Nephron (organoid): ENCODE data around the gene XPNPEP1.

Source experiments
- H3K27ac Mint-ChIP-seq, 3 experiments: 2 replicates each; pipeline ENCODE4 v1.8.0; 2020; ENCODE audit warnings: mixed read lengths in 3 of 3, mild to moderate bottlenecking in 2 of 3, moderate library complexity in 1 of 3
- H3K27me3 Mint-ChIP-seq: 2 replicates; pipeline ENCODE4 v1.8.0; 2021; ENCODE audit warnings: low read depth, mild to moderate bottlenecking, moderate library complexity, mixed read lengths
- H3K36me3 Mint-ChIP-seq: 2 replicates; pipeline ENCODE4 v1.8.0; 2020; ENCODE audit warnings: low read depth, mixed read lengths
- H3K4me1 Mint-ChIP-seq: 2 replicates; pipeline ENCODE4 v1.8.0; 2020; ENCODE audit warnings: mixed read lengths
- H3K4me3 Mint-ChIP-seq, 3 experiments: 2 replicates each; pipeline ENCODE4 v1.8.0; 2020; ENCODE audit warnings: mild to moderate bottlenecking in 3 of 3, mixed read lengths in 3 of 3, moderate library complexity in 2 of 3
- H3K9me3 Mint-ChIP-seq: 2 replicates; pipeline ENCODE4 v1.8.0; 2020; ENCODE audit warnings: mixed read lengths
- CTCF ChIP-seq, 3 experiments: fragments of 200-600 bp; sonication (generic); IDR thresholded peaks; one replicate each; pipeline ENCODE4 v1.5.0; 2021; ENCODE audit warnings: antibody characterized with exemption in 3 of 3; ENCODE audit not compliant: unreplicated experiment in 3 of 3

XPNPEP1 gene

GRCh38 chr10:109967739-109968088 is 44.4 kb upstream of the XPNPEP1 start:
- Mint-ChIP-seq H3K27ac (peak overlapping the region; percentile 96 to 98 (median 97)), H3K36me3 (no peaks in the 10 kb centered on the region), H3K4me3 (peak overlapping the region in 2 of 3 experiments; percentile 13 to 50), H3K4me1 (peaks cover 68% of the 10 kb centered on the region), H3K27me3 (no peaks in the 10 kb centered on the region), H3K9me3 (no peaks in the 10 kb centered on the region)
- no peak for TF ChIP-seq CTCF (IDR thresholded peaks at IDR 0.05; ENCODE audit: unreplicated experiment in 3 of 3)

- Mint-ChIP-seq H3K4me1 (peaks cover 68% of the 10 kb centered on the region), H3K27me3 (no peaks in the 10 kb centered on the region), H3K27ac (peak overlapping the region; percentile 96 to 98 (median 97)), H3K36me3 (no peaks in the 10 kb centered on the region), H3K9me3 (no peaks in the 10 kb centered on the region), H3K4me3 (peak overlapping the region; percentile 13 to 53 (median 50))
- TF ChIP-seq CTCF (IDR thresholded peaks at IDR 0.05; ENCODE audit: unreplicated experiment in 3 of 3): no peak
Measured at GRCh38 chr10:109966961-109967738, 43.8 kb upstream of the XPNPEP1 start.

- Mint-ChIP-seq H3K27ac (peak overlapping the region; percentile 21 to 78 (median 57)), H3K4me3 (no peak overlapping the region), H3K27me3 (no peaks in the 10 kb centered on the region), H3K9me3 (no peaks in the 10 kb centered on the region), H3K4me1 (peaks cover 75% of the 10 kb centered on the region), H3K36me3 (no peaks in the 10 kb centered on the region)
- TF ChIP-seq CTCF (IDR thresholded peaks at IDR 0.05; ENCODE audit: unreplicated experiment in 3 of 3): no peak
Measured at GRCh38 chr10:109964318-109964717, 41.0 kb upstream of the XPNPEP1 start.

GRCh38 chr10:109963439-109963838 is 40.1 kb upstream of the XPNPEP1 start:
- no peak for TF ChIP-seq CTCF (IDR thresholded peaks at IDR 0.05; ENCODE audit: unreplicated experiment in 3 of 3)
- H3K4me1 Mint-ChIP-seq: peaks cover 76% of the 10 kb centered on the region
- H3K9me3 Mint-ChIP-seq: no peaks in the 10 kb centered on the region
- no peaks in the 10 kb centered on the region for H3K27me3 Mint-ChIP-seq
- peak overlapping the region; percentile 57 to 90 (median 70) for H3K27ac Mint-ChIP-seq
- no peaks in the 10 kb centered on the region for H3K36me3 Mint-ChIP-seq
- no peak overlapping the region for H3K4me3 Mint-ChIP-seq

GRCh38 chr10:109962247-109962646 is 38.9 kb upstream of the XPNPEP1 start:
- peak overlapping the region in 1 of 3 experiments; percentile 40 for H3K4me3 Mint-ChIP-seq
- H3K36me3 Mint-ChIP-seq: no peaks in the 10 kb centered on the region
- H3K9me3 Mint-ChIP-seq: no peaks in the 10 kb centered on the region
- H3K27ac Mint-ChIP-seq: peak overlapping the region; percentile 83 to 98 (median 89)
- no peak for TF ChIP-seq CTCF (IDR thresholded peaks at IDR 0.05; ENCODE audit: unreplicated experiment in 3 of 3)
- peaks cover 81% of the 10 kb centered on the region for H3K4me1 Mint-ChIP-seq
- H3K27me3 Mint-ChIP-seq: no peaks in the 10 kb centered on the region
